ENCODE results near the gene RESP18. TPM values are rescaled to one million over a fixed set of nuclear protein-coding genes. Genes with fewer than 3 reads are reported as not detected.

RESP18 gene
- total and polyA plus RNA-seq, 8 donors = not detected

DNA sequence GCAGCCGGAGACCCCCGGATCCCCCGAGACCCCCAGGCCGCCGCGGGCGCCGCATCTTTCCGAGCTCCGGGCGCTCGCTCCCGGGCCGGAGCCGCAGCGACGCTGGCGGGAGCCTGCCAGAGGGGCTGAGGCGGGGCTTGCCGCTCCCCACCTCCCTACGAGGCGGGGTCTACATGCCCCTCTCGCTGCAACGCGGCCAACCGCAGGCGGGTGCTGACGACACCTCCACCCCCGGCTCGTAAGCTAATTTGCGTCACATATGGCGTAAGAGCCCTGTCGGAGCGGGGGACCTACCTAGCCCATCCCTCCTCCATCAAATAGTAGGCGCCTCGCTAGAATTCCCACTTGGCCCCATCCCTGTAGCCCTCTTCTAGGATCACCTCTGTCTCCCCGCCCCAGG, 23.3 kb downstream of the RESP18 start, which contains the start of gene PTPRN:
Gene PTPRN (minus strand): TSS at position 124 of the 400 bp plus-strand sequence. CDS start 69 bp downstream, at position 55.
- peak in 1 of 2 donors; percentile 73 for DNase-seq
- H3K4me1 ChIP-seq = peaks cover 0 to 16% (median 8%) of the 10 kb centered on the region in 4 donors
- H3K9me3 ChIP-seq = peaks cover 0 to 5% (median 0%) of the 10 kb centered on the region in 4 donors
- peak within 1 kb of the TSS in 2 of 5 donors; percentile 17 to 37 for H3K27ac ChIP-seq
- peak within 1 kb of the TSS in 2 of 4 donors; percentile 13 to 21 for H3K4me3 ChIP-seq
- WGBS, 5 donors = 5 to 12% (median 8%) methylated on average over 20 to 37 of the region's 37 CpGs
- intact Hi-C loops (cut with DNase I; ENCODE audit: low total_unique reads) = loop anchor here (10.0 kb wide), 1 partner anchor 284 kb away; no protein-coding TSS in a partner anchor
- TF ChIP-seq, protein P1, sequence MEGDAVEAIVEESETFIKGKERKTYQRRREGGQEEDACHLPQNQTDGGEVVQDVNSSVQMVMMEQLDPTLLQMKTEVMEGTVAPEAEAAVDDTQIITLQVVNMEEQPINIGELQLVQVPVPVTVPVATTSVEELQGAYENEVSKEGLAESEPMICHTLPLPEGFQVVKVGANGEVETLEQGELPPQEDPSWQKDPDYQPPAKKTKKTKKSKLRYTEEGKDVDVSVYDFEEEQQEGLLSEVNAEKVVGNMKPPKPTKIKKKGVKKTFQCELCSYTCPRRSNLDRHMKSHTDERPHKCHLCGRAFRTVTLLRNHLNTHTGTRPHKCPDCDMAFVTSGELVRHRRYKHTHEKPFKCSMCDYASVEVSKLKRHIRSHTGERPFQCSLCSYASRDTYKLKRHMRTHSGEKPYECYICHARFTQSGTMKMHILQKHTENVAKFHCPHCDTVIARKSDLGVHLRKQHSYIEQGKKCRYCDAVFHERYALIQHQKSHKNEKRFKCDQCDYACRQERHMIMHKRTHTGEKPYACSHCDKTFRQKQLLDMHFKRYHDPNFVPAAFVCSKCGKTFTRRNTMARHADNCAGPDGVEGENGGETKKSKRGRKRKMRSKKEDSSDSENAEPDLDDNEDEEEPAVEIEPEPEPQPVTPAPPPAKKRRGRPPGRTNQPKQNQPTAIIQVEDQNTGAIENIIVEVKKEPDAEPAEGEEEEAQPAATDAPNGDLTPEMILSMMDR (IDR thresholded peaks at IDR 0.05) = no peak
- TF ChIP-seq EP300 (IDR thresholded peaks at IDR 0.05) = no peak
- TF ChIP-seq POLR2A (IDR thresholded peaks at IDR 0.05) = no peak
- TF ChIP-seq POLR2AphosphoS5 (IDR thresholded peaks at IDR 0.05) = no peak
- H3K36me3 ChIP-seq = no peaks in the 10 kb centered on the region
- peaks cover 8 to 80% (median 32%) of the 10 kb centered on the region in 3 donors for H3K27me3 ChIP-seq

- Histone ChIP-seq H3K27ac (peak overlapping the region in 2 of 5 donors; percentile 17 to 37), H3K27me3 (peaks cover 8 to 87% (median 32%) of the 10 kb centered on the region in 3 donors), H3K9me3 (peaks cover 0 to 5% (median 0%) of the 10 kb centered on the region in 4 donors), H3K4me1 (peaks cover 0 to 16% (median 8%) of the 10 kb centered on the region in 4 donors), H3K4me3 (peak overlapping the region in 1 of 4 donors; percentile 9), H3K36me3 (no peaks in the 10 kb centered on the region)
- intact Hi-C loops (cut with DNase I; ENCODE audit: low total_unique reads) = loop anchor here (10.0 kb wide), 1 partner anchor 284 kb away; no protein-coding TSS in a partner anchor
- DNase-seq = peak; percentile 52 to 88
- TF ChIP-seq POLR2AphosphoS5 (IDR thresholded peaks at IDR 0.05) (no peak), EP300 (IDR thresholded peaks at IDR 0.05) (no peak), POLR2A (IDR thresholded peaks at IDR 0.05) (no peak)
- TF ChIP-seq, protein P1 (IDR thresholded peaks at IDR 0.05) = no peak
- WGBS, 5 donors = 5 to 8% (median 7%) methylated on average over 40 to 45 of the region's 45 CpGs
These were observed 24.1 kb downstream of the RESP18 start for GRCh38 chr2:219308142-219309101.

DNA sequence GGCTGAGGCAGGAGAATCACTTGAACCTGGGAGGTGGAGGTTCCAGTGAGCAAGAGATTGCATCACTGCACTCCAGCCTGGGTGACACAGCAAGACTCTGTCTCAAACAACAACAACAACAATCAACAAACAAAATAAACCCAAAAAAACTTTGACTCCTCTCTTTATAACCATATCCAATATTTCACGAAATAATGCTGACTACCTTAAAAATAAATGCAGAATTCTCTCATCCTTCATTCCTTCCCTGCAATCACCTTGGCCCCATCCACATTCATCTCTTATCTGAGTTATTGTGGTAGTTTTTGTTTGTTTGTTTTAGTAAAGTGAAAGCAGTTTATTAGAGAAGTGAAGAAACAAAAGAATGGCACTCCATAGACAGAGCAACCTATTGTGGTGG, 26.5 kb downstream of the RESP18 start:
- Histone ChIP-seq H3K27ac (no peak overlapping the region), H3K4me1 (peaks cover 0 to 16% (median 8%) of the 10 kb centered on the region in 4 donors), H3K4me3 (no peak overlapping the region), H3K27me3 (peaks cover 8 to 91% (median 40%) of the 10 kb centered on the region in 3 donors), H3K36me3 (no peaks in the 10 kb centered on the region), H3K9me3 (peaks cover 0 to 5% (median 0%) of the 10 kb centered on the region in 4 donors)
- TF ChIP-seq EP300 (IDR thresholded peaks at IDR 0.05) (no peak), POLR2AphosphoS5 (IDR thresholded peaks at IDR 0.05) (no peak), POLR2A (IDR thresholded peaks at IDR 0.05) (no peak)
- TF ChIP-seq, protein P1 (IDR thresholded peaks at IDR 0.05) = no peak
- DNase-seq = no peak
- intact Hi-C loops (cut with DNase I; ENCODE audit: low total_unique reads) = loop anchor here (10.0 kb wide), 1 partner anchor 281 kb away; no protein-coding TSS in a partner anchor
- WGBS, 5 donors = 74 to 92% (median 77%) methylated on average over 1 of the region's 1 CpG

DNA sequence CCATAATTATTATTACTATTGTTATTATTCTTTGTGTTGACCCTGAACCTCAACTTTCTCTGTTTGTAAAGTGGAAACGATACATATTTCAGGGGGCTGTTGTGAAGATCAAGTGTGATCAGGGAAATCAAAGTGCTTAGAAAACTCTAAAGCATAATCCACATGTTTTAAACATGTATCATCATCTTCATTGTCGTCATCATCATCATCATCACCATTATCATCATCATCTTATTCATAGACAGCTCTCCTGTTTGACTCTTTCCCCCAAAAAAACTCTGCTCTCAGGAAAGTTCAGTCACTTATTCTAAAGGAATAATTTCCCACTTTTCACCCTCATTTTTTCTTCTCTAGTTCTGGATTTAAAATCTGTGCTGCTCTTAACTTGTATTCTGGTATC, 28.3 kb downstream of the RESP18 start:
- Histone ChIP-seq H3K36me3 (no peaks in the 10 kb centered on the region), H3K4me1 (peaks cover 0 to 13% (median 6%) of the 10 kb centered on the region in 4 donors), H3K27me3 (peaks cover 6 to 87% (median 39%) of the 10 kb centered on the region in 3 donors), H3K4me3 (no peak overlapping the region), H3K9me3 (peaks cover 0 to 2% (median 0%) of the 10 kb centered on the region in 4 donors), H3K27ac (no peak overlapping the region)
- TF ChIP-seq POLR2AphosphoS5 (IDR thresholded peaks at IDR 0.05) (no peak), POLR2A (IDR thresholded peaks at IDR 0.05) (no peak), EP300 (IDR thresholded peaks at IDR 0.05) (no peak)
- TF ChIP-seq, protein P1 (IDR thresholded peaks at IDR 0.05) = no peak
- DNase-seq = no peak
- WGBS, 5 donors = 50 to 61% (median 56%) methylated on average over 2 of the region's 2 CpGs
- intact Hi-C loops (cut with DNase I; ENCODE audit: low total_unique reads) = loop anchor here (5.0 to 10.0 kb wide), 2 partner anchors 142 to 279 kb away; partner anchors contain the start of gene NHEJ1
